ENCODE measurements around the gene EDC3. TPM values are rescaled to one million over a fixed set of nuclear protein-coding genes. Genes with fewer than 3 reads are reported as not detected.

Gene EDC3
- total and polyA plus RNA-seq, 2 experiments from 2014 or later = 13.8 to 26.5 TPM

- TF ChIP-seq NANOG (IDR thresholded peaks at IDR 0.05; ENCODE audit: borderline replicate concordance) (no peak), REST (IDR thresholded peaks at IDR 0.05; ENCODE audit: unreplicated experiment) (no peak), POLR2AphosphoS5 (IDR thresholded peaks at IDR 0.05; ENCODE audit: low read depth) (no peak), ETS1 (IDR thresholded peaks at IDR 0.05) (no peak), ZNF114 (CRISPR knock-in tag; IDR thresholded peaks at IDR 0.05) (no peak), CTCF (conservative IDR thresholded peaks at IDR 0.05; ENCODE audit: low read depth in 2 of 2) (no peak), JUNB (IDR thresholded peaks at IDR 0.05; ENCODE audit: unreplicated experiment) (no peak), ZNF331 (CRISPR knock-in tag; IDR thresholded peaks at IDR 0.05; ENCODE audit: low read depth) (no peak), EZH2 (IDR thresholded peaks at IDR 0.05; ENCODE audit: low read depth, unreplicated experiment) (no peak), CREB1 (CRISPR knock-in tag; IDR thresholded peaks at IDR 0.05; ENCODE audit: low read depth) (no peak)
Observed at GRCh38 chr15:74619916-74620635, 75.7 kb downstream of the EDC3 start (continued).

- no peak overlapping the region for H3K4me3 ChIP-seq
- Mint-ChIP-seq H3K36me3 (ENCODE audit: low read depth) (peaks cover 48% of the 10 kb centered on the region), H3K4me1 (peaks cover 27% of the 10 kb centered on the region), H3K27me3 (ENCODE audit: insufficient read depth, low read depth, poor library complexity) (peaks cover 24% of the 10 kb centered on the region), H3K27ac (no peak overlapping the region), H3K4me3 (no peak overlapping the region), H3K9me3 (no peaks in the 10 kb centered on the region; the same call in 2 of the 3 replicates)
- H3K4me2 ChIP-seq = no peak overlapping the region
- no peak overlapping the region for H2AFZ ChIP-seq
- no peaks in the 10 kb centered on the region for H3K9me2 ChIP-seq (ENCODE audit: insufficient read depth)
- H3K36me3 ChIP-seq (ENCODE audit: insufficient read depth) = peaks cover 14% of the 10 kb centered on the region; the same call in 1 of the 2 replicates
- H3K27ac ChIP-seq (ENCODE audit: low read depth) = no peak overlapping the region
- TF ChIP-seq POLR2AphosphoS5 (IDR thresholded peaks at IDR 0.05; ENCODE audit: low read depth) = no peak
- TF ChIP-seq EZH2phosphoT487 (IDR thresholded peaks at IDR 0.05; ENCODE audit: unreplicated experiment) = no peak
- no peak for TF ChIP-seq ZNF331 (CRISPR knock-in tag; IDR thresholded peaks at IDR 0.05; ENCODE audit: low read depth)
- no peak for TF ChIP-seq CREB1 (CRISPR knock-in tag; IDR thresholded peaks at IDR 0.05; ENCODE audit: low read depth)
- peaks cover 27% of the 10 kb centered on the region for H3F3A ChIP-seq (replicated peaks; ENCODE audit: low read depth)
- peaks cover 11% of the 10 kb centered on the region for H3K4me1 ChIP-seq (ENCODE audit: insufficient read depth)
- H4K20me1 ChIP-seq (replicated peaks; ENCODE audit: insufficient read depth) = peaks cover 37% of the 10 kb centered on the region
- H3K79me2 ChIP-seq (replicated peaks; ENCODE audit: insufficient read depth) = peaks cover 36% of the 10 kb centered on the region
- 0 out of 2 replicates have a peak, but pooled peaks cover under 1% of the 10 kb centered on the region for H3K27me3 ChIP-seq (ENCODE audit: insufficient read depth)
- DNase-seq (ENCODE audit: low spot score) (no peak), ATAC-seq (no peak)
Observed at GRCh38 chr15:74618841-74619596, 76.8 kb downstream of the EDC3 start.

Measured in GM23338 (cell line).